Cardiac septum (tissue), 1 donor: ENCODE data around the gene RPS21. TPM values are rescaled to one million over a fixed set of nuclear protein-coding genes. Genes with fewer than 3 reads are reported as not detected.

Experiments used
- DNase-seq: peaks from one replicate; pipeline ENCODE4 v3.0.0-alpha.2; 2020; ENCODE audit warnings: low spot score
- intact Hi-C: fragments of 100-400 bp; cut with DNase I; formaldehyde crosslinking; loops from one replicate; pipeline ENCODE4 v1.14.0; 2022
- total RNA-seq: library from RNA; stranded (reverse); fragmentation: NEBNext Ultra II Directional; extraction: Animal tissue kit (Norgen Biotek cat#: 25700); gene quantifications from one replicate; pipeline ENCODE4 v1.2.1, GENCODE V29; 2021
- donor health status: DM: no; HTN: no; CAD: no.

RPS21 gene
- total RNA-seq, 1 donor from 2014 or later = 466 TPM

DNA sequence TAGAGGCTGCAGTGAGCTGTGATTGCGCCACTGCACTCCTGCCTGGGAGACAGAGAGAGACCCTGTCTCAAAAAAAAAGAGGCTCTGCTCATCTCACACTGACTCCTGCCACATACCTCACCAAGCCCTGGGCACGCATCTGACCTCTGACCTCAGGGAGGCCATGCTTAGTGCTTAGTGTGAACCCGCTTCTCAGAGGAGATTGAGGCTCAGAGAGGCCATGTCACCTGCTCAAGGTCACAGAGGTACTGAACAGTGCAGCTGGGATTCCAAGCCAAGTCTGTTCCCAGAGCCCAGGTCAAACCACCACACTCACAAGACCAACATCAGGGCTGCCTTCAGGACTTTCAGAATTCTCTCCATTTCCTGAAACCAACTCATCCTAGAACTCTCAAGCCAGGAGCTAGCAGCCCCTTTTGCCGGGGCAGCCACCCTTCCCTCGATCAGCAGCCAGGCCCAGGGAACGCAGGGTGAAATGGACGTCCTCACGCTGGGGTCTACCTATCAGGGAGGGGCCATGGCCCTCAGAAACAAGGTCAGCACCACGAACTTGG lies 17.3 kb downstream of the RPS21 start:
- DNase-seq = no peak
- intact Hi-C loops = loop anchor here (10.0 kb wide), 1 partner anchor 391 kb away; the partner anchor contains the start of gene MRGBP

DNA sequence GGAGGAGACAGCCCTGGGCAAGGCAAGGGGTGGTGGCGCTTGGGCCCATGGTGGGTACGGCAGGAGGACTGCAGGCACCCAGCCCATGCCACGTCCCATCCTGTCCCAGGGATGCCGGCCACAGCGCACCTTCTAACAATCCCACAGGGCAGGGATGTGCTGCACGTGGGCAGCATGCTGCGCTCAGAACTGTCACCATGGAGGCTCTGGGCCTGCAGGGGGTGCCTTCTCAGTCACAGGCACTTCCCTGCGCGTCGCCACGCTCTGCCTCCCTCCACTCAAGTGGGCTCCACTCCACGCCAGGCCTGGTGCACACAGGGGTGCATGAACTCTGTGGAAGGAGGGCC lies 17.8 kb downstream of the RPS21 start:
- no peak for DNase-seq

DNA sequence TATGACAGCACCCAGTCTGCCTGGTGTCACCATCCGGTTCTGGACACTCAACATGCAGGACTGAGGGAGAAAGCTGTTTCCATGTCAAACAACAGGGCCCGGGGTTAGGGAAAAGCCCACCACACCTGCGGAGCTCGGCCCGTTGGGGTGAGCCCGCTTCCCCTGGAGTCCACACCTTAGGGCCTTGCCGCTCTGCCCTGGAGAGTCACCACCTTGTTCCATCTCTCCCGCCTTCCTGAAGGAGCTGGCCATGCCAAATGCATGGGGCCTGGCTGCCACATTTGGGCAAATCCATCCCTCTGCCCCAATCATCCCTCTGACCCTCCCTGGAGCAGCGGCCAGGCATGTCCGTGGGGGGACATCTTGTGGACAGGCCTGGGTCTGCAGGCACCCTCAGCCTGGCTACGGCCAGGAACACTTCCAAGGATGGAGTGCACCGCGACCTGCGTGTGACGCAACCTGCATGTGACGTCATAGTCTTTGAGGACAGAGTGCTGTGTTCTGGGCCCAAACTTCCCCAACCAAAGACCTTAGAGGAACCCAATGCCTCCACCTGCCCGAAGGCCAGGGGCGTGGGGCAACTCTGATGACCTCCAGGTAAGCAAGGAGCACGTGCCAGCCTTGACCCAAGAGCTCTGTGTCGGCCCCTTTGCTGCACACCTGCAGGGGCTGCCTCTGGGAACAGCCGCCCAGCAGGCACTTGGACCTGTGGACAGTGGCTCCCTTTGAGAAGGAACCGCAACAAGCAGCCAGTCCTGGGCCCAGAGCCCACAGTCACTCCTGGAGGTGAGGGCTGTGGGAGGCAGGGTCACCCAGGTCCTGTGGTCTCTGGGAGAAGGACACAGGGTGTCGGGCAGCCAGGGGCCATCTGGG lies 18.4 kb downstream of the RPS21 start:
- intact Hi-C loops = loop anchor here (10.0 kb wide), 1 partner anchor 389 kb away; the partner anchor contains the start of gene MRGBP
- DNase-seq = no peak

More for the DNA sequence above, 17.8 kb downstream of the RPS21 start:
- intact Hi-C loops = loop anchor here (10.0 kb wide), 1 partner anchor 390 kb away; the partner anchor contains the start of gene MRGBP

DNA sequence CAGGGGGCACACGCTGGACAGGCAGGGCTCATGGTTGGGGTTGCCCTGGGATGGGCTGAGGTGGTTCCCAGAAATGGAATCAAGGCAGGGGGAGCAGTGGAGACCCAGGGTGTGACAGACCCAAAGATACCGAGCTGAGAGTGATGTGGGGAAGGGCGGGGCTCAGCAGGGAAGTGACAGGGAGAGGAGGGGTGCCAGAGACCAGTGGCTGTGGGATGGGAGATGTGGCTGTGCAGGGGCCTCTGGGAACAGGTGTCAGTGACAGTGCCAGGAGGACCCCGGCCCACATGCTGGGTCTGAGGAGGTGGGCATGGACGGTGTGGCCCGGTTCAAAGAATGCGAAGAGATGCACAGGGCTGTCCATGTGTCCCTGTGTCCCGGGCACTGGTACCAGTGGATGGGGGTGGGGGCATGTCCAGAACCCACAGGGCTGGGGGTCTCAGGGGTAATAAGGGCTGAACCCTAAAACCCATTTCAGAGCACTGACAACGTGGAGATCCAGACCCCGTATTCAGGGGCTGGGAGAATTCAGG lies 19.1 kb downstream of the RPS21 start:
- intact Hi-C loops = loop anchor here (10.0 kb wide), 1 partner anchor 389 kb away; the partner anchor contains the start of gene MRGBP
- DNase-seq = no peak

DNA sequence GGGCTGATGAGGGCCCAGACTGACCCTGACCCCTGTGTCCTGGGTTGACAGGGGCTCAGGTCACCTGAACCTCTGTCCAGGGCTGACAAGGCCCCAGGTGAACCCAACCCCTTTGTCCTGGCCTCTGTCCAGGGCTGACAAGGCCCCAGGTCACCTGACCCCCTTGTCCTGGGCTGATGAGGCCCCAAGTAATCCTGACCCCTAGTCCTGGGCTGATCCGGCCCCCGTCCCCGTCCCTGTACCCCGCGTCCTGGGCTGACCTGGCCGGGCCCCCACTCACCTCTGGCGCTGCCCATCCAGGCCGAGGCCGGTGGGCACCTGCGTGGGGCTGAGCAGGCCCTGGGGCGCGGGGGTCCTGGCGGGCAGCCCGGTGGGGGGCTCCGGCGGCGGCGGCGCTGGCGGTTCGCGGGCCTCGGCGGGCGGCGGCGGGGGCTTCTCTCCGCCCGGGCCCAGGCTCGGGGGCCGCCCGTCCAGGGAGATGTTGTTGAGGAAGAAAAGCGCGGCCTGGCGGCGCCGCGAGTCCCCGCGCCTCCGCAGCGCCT lies 19.8 kb downstream of the RPS21 start:
- DNase-seq = no peak
- intact Hi-C loops = loop anchor here (10.0 kb wide), 1 partner anchor 388 kb away; the partner anchor contains the start of gene MRGBP

DNA sequence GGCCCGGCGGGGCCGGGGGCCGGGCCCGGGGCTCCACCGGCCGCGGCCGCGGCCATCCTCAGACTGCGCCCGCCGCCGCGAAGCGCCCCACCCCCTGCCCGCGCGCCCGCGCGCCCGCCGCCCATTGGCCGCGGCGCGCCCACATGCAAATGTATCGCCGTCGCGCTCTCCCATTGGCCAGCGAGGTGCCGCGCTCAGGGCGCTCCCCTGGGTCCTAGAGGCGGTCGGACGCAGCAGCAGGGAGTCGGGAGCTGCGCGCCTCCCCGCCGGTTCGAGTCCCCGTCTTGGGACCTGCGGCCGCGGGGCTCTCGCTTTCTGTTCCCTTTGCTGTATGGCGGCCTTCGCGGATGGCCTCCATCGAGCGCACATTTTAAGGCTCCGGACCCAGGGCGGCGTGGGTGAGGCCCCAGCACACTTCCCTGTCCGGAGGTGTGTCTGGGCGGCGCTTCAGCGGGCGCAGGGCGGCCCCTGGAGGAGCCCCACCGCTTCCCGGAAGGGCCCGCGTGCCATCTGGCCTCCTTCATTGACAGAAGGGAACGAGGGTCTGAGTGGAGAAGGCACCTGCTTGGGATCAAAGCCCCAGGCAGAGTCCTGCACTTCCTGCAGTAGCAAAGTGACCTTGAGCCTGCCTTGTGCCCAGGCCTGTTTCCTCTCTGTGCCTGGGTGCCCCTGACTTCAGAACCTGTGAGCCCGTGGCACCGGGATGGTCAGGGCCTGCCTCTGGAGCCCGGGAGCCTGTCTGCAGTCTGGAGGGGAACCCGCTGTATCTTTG lies 20.5 kb downstream of the RPS21 start, which contains the start of gene CABLES2:
CABLES2 (minus strand) TSS at position 65 of the 772 bp plus-strand sequence; CDS start at position 56, 9 bp downstream.
- peak; percentile 97 for DNase-seq
- intact Hi-C loops = loop anchor here (10.0 kb wide), 1 partner anchor 387 kb away; the partner anchor contains the start of gene MRGBP

DNA sequence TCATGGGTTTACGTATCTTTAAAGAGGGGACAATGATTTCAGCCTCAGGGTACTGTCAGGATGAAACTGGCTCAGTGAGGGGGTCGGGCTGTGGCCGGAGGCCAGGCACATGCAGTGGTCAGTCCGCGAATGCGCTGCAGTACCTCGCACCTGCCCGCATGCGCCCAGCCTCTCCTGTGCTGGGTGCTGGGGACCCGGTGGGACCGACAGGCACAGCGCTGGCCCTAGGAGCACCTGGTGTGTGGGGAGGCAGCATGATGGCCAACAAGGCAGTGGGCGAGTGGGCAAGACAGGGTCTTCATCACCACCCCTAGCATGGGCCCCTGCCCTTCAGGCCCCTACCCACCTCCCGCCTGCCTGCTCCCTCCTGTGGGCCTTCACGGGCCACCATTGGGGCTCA lies 21.2 kb downstream of the RPS21 start:
- intact Hi-C loops = loop anchor here (10.0 kb wide), 1 partner anchor 387 kb away; the partner anchor contains the start of gene MRGBP
- DNase-seq = no peak

DNA sequence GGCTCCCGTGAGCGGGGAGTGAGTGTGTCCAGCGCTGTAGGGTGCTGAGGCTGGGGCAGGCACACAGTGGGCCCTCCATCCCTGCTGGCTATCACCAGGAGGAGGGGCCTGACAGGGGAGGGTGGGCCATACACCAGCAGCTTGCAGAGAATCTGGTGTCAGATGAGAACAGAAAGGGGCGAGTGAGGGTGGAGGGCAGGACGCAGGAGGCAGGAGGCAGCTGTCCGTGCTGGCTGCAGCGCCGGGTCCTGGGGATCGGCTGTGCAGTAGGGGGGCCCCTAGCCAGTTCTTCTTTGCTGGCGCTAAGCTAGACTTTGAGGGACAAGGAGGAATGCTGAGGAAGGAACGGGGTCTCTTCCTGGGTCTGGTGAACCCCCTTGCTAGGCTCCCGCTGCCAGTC lies 21.7 kb downstream of the RPS21 start:
- DNase-seq = no peak
- intact Hi-C loops = loop anchor here (10.0 kb wide), 1 partner anchor 386 kb away; the partner anchor contains the start of gene MRGBP

DNA sequence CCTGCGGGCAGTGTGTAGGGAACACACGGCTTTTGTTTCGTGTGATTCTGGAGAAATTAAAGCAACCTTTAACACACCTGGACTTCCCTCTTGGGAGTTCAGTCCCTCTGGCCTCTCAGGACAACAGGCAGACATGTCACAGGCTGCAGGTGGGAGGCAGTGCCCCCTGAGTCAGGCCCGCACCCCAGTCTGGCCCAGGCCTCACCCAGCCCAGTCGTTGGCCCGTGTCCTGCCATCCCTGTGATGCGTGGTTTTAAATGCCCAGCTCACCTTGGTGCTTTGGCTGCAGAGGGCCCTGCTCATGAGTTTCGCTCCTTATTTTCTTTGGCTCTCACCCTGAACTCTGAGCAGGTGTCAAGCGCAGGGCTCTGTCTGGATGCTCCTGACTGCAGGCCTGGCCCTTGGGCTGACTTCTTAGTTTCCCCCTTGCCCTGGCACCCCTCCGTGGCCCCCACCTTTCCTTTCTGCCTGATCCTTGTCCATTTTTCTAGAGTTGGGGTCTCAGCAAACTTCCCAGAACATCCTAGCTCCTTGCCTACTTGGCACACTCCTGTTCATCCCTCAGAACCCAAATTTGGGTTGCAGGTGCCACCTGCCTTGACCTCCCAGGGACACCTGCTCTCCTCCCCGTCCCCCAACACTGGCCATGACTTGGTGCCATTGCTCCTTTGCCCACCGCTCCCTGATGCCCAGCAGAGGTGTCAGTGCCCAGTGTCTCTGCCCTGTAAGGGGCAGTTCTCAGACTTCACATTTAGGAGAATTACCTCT lies 22.4 kb downstream of the RPS21 start:
- intact Hi-C loops = loop anchor here (10.0 kb wide), 1 partner anchor 386 kb away; the partner anchor contains the start of gene MRGBP
- no peak for DNase-seq

DNA sequence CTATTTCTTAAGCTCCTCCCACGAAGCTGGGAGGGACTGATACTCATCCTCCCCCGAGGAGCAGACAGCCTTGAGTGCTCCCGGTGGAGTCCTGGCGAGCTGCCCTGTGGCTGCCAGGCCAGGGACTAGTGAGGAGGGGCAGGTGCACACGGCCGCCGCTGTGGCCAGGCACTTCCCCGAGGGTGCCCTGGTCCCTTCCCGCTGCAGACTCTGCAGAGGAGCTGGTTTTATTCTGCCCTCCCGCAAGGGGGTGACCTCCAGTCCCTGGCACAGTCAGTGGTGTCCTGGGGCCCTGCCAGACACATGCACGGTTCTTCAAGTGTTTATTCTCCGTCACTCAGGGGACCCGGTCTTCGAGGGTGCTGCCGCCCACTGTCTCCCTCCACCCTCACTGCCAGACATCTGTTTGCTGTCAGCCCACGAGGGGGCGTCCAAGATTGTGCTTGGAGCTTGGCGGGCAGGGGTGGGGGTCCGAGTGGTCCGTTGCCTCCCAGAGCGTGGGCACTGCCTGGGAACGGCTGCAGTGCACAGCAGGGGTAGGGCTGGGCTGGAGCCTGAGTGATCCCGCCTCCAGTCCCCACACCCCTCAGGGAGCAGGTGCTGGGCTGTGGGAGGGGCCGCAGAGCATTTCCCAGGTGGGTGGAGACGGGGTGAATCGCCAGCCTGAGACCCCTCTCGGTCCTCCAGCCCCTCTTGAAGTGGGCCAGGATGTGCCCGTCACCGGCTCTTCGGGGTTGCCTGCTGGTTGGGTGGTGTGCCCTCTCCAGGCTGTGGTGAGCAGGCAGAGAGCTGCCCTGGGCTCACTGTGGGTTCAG lies 23.2 kb downstream of the RPS21 start:
- no peak for DNase-seq
- intact Hi-C loops = loop anchor here (1.0 to 10.0 kb wide), 3 partner anchors 86 to 385 kb away; partner anchors contain the start of gene MRGBP

DNA sequence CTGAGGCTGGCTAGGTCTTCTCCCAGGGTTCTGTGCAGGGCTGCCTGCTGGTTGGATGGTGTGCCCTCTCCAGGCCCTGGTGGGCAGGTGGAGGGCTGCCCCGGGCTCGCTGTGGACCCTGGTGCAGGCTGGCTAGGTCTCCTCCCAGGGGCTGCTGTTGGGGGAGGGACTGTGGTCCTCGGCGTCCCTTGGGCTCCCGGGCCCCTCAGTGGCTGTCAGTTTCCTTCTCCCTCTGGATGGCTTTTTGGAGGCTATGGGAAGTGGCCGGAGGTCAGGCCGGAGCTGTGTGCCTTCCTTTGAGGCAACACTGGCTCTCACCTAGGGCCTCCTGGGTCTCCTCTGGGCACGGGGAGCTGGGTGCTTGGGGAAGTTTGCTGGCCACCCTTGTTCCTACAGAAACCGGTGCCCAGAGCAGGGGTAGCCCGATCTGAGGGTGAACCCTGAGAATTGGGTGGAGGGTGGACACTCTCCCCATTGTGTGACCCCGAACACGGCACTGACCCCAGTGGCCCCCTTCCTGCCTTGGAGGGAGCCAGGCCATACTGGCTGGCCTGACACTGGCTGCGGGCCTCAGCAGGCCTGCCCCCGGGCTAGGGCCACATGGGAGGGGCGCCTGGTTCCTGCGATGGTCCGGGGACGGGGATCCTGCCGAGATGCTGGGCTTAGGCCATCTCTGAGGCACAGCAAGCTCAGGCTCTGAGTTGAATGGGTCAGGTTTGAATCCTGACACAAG lies 24.0 kb downstream of the RPS21 start:
- DNase-seq = no peak
- intact Hi-C loops = loop anchor here (1.0 to 10.0 kb wide), 2 partner anchors 85 to 204 kb away; no protein-coding TSS in a partner anchor

DNA sequence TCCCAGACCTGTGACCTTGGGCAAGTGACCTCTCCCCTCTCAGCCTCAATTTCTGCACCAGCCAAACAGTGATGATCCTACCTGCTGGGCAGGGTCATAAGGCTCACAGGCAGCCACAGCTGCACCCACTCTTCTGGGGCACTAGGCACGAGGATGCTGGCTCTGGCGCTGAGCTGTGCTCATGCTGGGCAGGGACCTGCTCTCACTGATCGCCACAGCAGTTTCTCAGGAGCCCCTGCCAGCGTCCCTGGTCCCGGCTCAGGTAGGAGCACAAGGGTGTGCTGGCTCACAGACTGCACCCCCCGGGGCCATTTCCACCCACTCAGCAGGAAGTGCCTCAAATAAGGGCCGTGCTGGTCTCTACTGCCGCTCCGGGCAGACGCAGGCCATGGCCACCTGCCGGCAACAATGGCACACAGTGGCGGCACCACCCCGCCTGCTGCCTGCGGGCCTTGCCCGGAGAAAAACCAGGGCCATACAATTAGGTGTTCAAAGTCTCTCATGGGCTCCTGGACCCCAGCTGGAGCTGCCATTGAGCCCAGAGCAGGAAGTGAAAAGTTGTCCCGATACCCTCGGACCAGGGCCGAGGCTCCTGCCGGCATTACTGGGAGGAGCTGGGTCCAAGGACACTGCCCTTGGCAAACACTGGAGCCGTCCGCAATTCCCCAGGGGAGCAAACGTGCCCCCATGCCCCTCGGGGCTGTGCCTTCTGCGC lies 24.7 kb downstream of the RPS21 start:
- intact Hi-C loops = loop anchor here (10.0 kb wide), 1 partner anchor 203 kb away; no protein-coding TSS in a partner anchor
- no peak for DNase-seq

DNA sequence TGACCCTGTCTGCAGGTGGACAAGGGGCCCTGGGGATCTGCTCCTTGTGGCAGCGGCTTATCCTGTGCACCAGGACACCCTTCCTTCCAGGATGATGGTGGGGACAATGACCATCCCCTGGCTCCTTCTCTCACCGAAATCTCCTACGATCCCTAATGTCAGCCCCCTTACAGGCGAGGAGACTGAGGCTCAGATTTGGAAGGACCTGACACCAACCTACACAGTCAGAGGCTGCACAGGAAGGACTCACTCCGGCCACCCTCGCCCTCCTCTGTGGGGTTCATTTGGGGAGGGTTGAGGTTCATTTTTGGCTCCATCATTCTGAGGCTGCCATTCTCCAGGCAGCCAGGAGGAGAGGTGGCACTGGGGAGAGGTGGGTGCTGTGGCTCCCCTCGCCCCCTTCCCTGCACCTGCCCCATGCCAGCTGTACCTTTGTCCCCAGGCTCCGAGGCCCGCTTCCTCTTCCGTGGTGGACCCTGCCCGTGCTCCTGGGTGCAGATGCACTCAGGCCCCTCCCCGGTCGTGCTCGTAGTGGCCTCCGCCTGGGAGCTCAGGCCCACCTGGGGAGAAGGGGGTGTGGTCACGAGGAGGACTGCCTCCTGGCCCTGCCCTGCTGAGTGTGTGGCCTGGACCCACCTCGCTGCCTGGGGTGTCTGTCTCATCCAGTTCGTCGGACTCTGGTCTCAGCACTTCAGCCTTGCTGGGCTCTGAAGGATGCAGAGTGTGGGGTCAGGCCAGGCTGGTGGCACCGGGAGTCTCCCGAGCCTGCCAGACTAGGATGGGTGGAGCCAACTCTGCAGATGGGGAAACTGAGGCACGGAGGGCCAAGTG lies 25.5 kb downstream of the RPS21 start:
- intact Hi-C loops = loop anchor here (10.0 kb wide), 1 partner anchor 202 kb away; no protein-coding TSS in a partner anchor
- no peak for DNase-seq

DNA sequence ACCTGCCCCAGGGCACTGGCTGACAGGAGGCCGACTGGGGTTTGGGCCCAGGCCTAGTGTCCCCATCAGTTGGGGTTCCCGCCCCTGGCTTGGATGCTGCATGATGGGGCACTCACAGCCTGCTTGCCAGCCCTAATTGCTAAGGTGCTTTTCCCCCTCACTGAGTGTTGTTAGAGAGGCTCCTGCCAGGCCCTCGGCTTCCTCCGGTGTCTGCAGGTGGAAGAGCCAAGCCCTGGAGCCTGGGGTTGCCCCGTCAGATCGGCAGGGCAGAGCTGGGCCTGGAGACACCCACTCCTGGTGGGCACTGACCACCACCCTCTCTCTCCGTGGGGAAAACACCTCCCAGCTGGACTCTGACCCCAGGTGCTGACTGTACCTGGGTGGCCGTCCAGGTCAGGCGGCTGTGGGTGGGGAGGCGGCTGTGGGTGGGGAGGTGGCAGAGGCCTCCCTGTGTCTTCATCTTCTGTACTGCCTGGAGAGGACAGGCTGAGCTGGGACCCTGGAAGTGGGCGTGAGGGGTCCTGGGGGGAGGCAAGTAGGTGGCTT lies 26.2 kb downstream of the RPS21 start:
- intact Hi-C loops = loop anchor here (10.0 kb wide), 1 partner anchor 202 kb away; no protein-coding TSS in a partner anchor
- no peak for DNase-seq
